ENCODE data around the gene VPS16. TPM values are rescaled to one million over a fixed set of nuclear protein-coding genes. Genes with fewer than 3 reads are reported as not detected.

VPS16 gene
- total and polyA plus RNA-seq, 2 of the 4 experiments (the other 2 are of a cell fraction), result 38.7 to 48.0 TPM

- peaks cover 28% of the 10 kb centered on the region for H3K9me1 ChIP-seq (ENCODE audit: insufficient read depth, low read length)
- in situ Hi-C loops (cut with MboI; ENCODE audit: low sequenced_read_pairs), result loop anchor here (25.0 kb wide), 1 partner anchor 704 kb away; the partner anchor contains the start of gene STK35
- H3K27ac ChIP-seq (ENCODE audit: insufficient read depth, low read length), result peak within 1 kb of the TSS; percentile 56; the same call in 1 of the 2 replicates
Measured at GRCh38 chr20:2816030-2816582, 24.4 kb upstream of the VPS16 start, which contains the start of gene TMEM239. Gene TMEM239 (plus strand): TSS chr20:2816364. CDS start chr20:2816555, 191 bp downstream.

More at GRCh38 chr20:2816030-2816582, 24.4 kb upstream of the VPS16 start, which contains the start of gene TMEM239:
- H2AK5ac ChIP-seq (ENCODE audit: low read depth, low read length), result peak within 1 kb of the TSS; percentile 98
- H3K14ac ChIP-seq (replicated peaks; ENCODE audit: low read depth, low read length), result peak within 1 kb of the TSS; percentile 29
- H4K5ac ChIP-seq (ENCODE audit: low read depth, low read length), result peak within 1 kb of the TSS; percentile 47; the same call in 1 of the 2 replicates
- DNase-seq (no peak), ATAC-seq (ENCODE audit: low read depth) (no peak)
- no peak within 1 kb of the TSS for H3K23ac ChIP-seq (ENCODE audit: low read depth, low read length)
- H4K8ac ChIP-seq (ENCODE audit: low read depth in 2 of 2, low read length in 2 of 2), result peak within 1 kb of the TSS; percentile 36 to 76
- H3K79me1 ChIP-seq (ENCODE audit: low read depth in 1 of 2, low read length in 2 of 2), result 0 out of 4 replicates have a peak, but pooled peaks cover 0 to 5% of the 10 kb centered on the region in 2 experiments
- H3K4ac ChIP-seq (ENCODE audit: low read depth, low read length), result peak within 1 kb of the TSS; percentile 85
- intact Hi-C loops (cut with micrococcal nuclease), result no loop called here
- H2BK120ac ChIP-seq (ENCODE audit: low read depth, low read length), result peak within 1 kb of the TSS; percentile 92
- no peak within 1 kb of the TSS for H3K4me2 ChIP-seq (ENCODE audit: low read depth, low read length)
- no CpG with 5 or more reads among the region's 10 CpGs for WGBS, 2 experiments (ENCODE audit: extremely low coverage in 2 of 2, insufficient read length in 1 of 2)
- no peaks in the 10 kb centered on the region for H3K27me3 ChIP-seq (ENCODE audit: control insufficient read depth, insufficient read depth, low read length)
- H2BK15ac ChIP-seq (ENCODE audit: low read depth, low read length), result peak within 1 kb of the TSS; percentile 77
- H2AFZ ChIP-seq (replicated peaks; ENCODE audit: low read length, poor library complexity), result peak within 1 kb of the TSS; percentile 86
- no peak for TF ChIP-seq NFE2L2 (IDR thresholded peaks at IDR 0.05; ENCODE audit: low read depth, low read length)
- no peak for TF ChIP-seq RCOR1 (IDR thresholded peaks at IDR 0.05; ENCODE audit: insufficient replicate concordance, low read length)
- no peak for TF ChIP-seq CHD1 (IDR thresholded peaks at IDR 0.05; ENCODE audit: low read depth, low read length)
- TF ChIP-seq, protein P1, sequence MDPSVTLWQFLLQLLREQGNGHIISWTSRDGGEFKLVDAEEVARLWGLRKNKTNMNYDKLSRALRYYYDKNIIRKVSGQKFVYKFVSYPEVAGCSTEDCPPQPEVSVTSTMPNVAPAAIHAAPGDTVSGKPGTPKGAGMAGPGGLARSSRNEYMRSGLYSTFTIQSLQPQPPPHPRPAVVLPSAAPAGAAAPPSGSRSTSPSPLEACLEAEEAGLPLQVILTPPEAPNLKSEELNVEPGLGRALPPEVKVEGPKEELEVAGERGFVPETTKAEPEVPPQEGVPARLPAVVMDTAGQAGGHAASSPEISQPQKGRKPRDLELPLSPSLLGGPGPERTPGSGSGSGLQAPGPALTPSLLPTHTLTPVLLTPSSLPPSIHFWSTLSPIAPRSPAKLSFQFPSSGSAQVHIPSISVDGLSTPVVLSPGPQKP (IDR thresholded peaks at IDR 0.05; ENCODE audit: borderline replicate concordance, low read depth, low read length), result no peak
- TF ChIP-seq, protein P2, sequence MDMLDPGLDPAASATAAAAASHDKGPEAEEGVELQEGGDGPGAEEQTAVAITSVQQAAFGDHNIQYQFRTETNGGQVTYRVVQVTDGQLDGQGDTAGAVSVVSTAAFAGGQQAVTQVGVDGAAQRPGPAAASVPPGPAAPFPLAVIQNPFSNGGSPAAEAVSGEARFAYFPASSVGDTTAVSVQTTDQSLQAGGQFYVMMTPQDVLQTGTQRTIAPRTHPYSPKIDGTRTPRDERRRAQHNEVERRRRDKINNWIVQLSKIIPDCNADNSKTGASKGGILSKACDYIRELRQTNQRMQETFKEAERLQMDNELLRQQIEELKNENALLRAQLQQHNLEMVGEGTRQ (IDR thresholded peaks at IDR 0.05; ENCODE audit: low read depth, low read length), result no peak
- TF ChIP-seq, protein P3, sequence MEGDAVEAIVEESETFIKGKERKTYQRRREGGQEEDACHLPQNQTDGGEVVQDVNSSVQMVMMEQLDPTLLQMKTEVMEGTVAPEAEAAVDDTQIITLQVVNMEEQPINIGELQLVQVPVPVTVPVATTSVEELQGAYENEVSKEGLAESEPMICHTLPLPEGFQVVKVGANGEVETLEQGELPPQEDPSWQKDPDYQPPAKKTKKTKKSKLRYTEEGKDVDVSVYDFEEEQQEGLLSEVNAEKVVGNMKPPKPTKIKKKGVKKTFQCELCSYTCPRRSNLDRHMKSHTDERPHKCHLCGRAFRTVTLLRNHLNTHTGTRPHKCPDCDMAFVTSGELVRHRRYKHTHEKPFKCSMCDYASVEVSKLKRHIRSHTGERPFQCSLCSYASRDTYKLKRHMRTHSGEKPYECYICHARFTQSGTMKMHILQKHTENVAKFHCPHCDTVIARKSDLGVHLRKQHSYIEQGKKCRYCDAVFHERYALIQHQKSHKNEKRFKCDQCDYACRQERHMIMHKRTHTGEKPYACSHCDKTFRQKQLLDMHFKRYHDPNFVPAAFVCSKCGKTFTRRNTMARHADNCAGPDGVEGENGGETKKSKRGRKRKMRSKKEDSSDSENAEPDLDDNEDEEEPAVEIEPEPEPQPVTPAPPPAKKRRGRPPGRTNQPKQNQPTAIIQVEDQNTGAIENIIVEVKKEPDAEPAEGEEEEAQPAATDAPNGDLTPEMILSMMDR (conservative IDR thresholded peaks at IDR 0.05; ENCODE audit: low read depth, low read length), result no peak
- dilution Hi-C loops (cut with HindIII; ENCODE audit: low sequenced_read_pairs, unreplicated experiment), result no loop called here
- BruUV-seq (replicated peaks), result no TSS peak
- H3K56ac ChIP-seq (ENCODE audit: extremely low read depth, insufficient read depth, low read length), result no peak within 1 kb of the TSS
- CTCF ChIA-PET, result no interaction called here
- H2AK9ac ChIP-seq (replicated peaks; ENCODE audit: low read depth, low read length, poor library complexity), result peak within 1 kb of the TSS; percentile 65
- POLR2A ChIA-PET (ENCODE audit: unreplicated experiment), result no interaction called here
- peaks cover 2% of the 10 kb centered on the region; the same call in 1 of the 2 replicates for H3K9me3 ChIP-seq (ENCODE audit: control insufficient read depth, insufficient read depth, low read length)
- H3K9ac ChIP-seq (ENCODE audit: low read depth, low read length), result no peak within 1 kb of the TSS
- H2BK5ac ChIP-seq (ENCODE audit: low read depth, low read length, poor library complexity, severe bottlenecking), result peak within 1 kb of the TSS; percentile 62
- peak within 1 kb of the TSS; percentile 69 for H4K91ac ChIP-seq (ENCODE audit: insufficient read depth, low read depth, low read length)
- peak within 1 kb of the TSS; percentile 56 for H3K18ac ChIP-seq (ENCODE audit: low read depth, low read length)
- H2BK20ac ChIP-seq (ENCODE audit: low read depth, low read length), result peak within 1 kb of the TSS; percentile 91
- H3K36me3 ChIP-seq (ENCODE audit: control insufficient read depth, insufficient read depth, low read length), result no peaks in the 10 kb centered on the region
- H4K20me1 ChIP-seq (ENCODE audit: insufficient read depth, low read length), result no peaks in the 10 kb centered on the region
- H3K4me3 ChIP-seq (ENCODE audit: insufficient read depth, low read depth, low read length), result no peak within 1 kb of the TSS
- peaks cover 35% of the 10 kb centered on the region for H3K4me1 ChIP-seq (ENCODE audit: control insufficient read depth, insufficient read depth, low read length)
